Measurements from ENCODE around the gene EHF.
A peak's percentile ranks its signal among the peaks of the same experiment; 100 is the strongest.

The EHF gene

GRCh38 chr11:34643846-34644245, 23.0 kb downstream of the EHF start:
- no peak for TF ChIP-seq CTCF (IDR thresholded peaks at IDR 0.05; ENCODE audit: insufficient read depth, low read depth, low read length, missing control alignments)
- no peak overlapping the region for H3K4me3 ChIP-seq (ENCODE audit: low read depth, low read length)
- no peak for DNase-seq (ENCODE audit: low read depth)

GRCh38 chr11:34644669-34645406, 23.9 kb downstream of the EHF start:
- H3K4me3 ChIP-seq (ENCODE audit: low read depth, low read length): no peak overlapping the region
- DNase-seq (ENCODE audit: low read depth): no peak
- no peak for TF ChIP-seq CTCF (IDR thresholded peaks at IDR 0.05; ENCODE audit: insufficient read depth, low read depth, low read length, missing control alignments)

GRCh38 chr11:34646431-34646830, 25.5 kb downstream of the EHF start:
- no peak for TF ChIP-seq CTCF (IDR thresholded peaks at IDR 0.05; ENCODE audit: insufficient read depth, low read depth, low read length, missing control alignments)
- no peak for DNase-seq (ENCODE audit: low read depth)

GRCh38 chr11:34647131-34647530, 26.2 kb downstream of the EHF start:
- H3K4me3 ChIP-seq (ENCODE audit: low read depth, low read length): no peak overlapping the region
- no peak for TF ChIP-seq CTCF (IDR thresholded peaks at IDR 0.05; ENCODE audit: insufficient read depth, low read depth, low read length, missing control alignments)
- no peak for DNase-seq (ENCODE audit: low read depth)

More at GRCh38 chr11:34646431-34646830, 25.5 kb downstream of the EHF start:
- no peak overlapping the region for H3K4me3 ChIP-seq (ENCODE audit: low read depth, low read length)

- no peak for DNase-seq (ENCODE audit: low read depth)
- TF ChIP-seq CTCF (IDR thresholded peaks at IDR 0.05; ENCODE audit: insufficient read depth, low read depth, low read length, missing control alignments): no peak
- no peak overlapping the region for H3K4me3 ChIP-seq (ENCODE audit: low read depth, low read length)
These were observed 26.6 kb downstream of the EHF start for GRCh38 chr11:34647532-34647931.

- DNase-seq (ENCODE audit: low read depth): no peak
- no peak for TF ChIP-seq CTCF (IDR thresholded peaks at IDR 0.05; ENCODE audit: insufficient read depth, low read depth, low read length, missing control alignments)
- no peak overlapping the region for H3K4me3 ChIP-seq (ENCODE audit: low read depth, low read length)
These were observed 27.1 kb downstream of the EHF start for GRCh38 chr11:34648036-34648435.

GRCh38 chr11:34649597-34649996, 28.7 kb downstream of the EHF start:
- no peak overlapping the region for H3K4me3 ChIP-seq (ENCODE audit: low read depth, low read length)
- TF ChIP-seq CTCF (IDR thresholded peaks at IDR 0.05; ENCODE audit: insufficient read depth, low read depth, low read length, missing control alignments): no peak
- peak; percentile 3 for DNase-seq (ENCODE audit: low read depth)

Measured in GM12865 (cell line).